ENCODE data around the gene CLDN9.

DNA sequence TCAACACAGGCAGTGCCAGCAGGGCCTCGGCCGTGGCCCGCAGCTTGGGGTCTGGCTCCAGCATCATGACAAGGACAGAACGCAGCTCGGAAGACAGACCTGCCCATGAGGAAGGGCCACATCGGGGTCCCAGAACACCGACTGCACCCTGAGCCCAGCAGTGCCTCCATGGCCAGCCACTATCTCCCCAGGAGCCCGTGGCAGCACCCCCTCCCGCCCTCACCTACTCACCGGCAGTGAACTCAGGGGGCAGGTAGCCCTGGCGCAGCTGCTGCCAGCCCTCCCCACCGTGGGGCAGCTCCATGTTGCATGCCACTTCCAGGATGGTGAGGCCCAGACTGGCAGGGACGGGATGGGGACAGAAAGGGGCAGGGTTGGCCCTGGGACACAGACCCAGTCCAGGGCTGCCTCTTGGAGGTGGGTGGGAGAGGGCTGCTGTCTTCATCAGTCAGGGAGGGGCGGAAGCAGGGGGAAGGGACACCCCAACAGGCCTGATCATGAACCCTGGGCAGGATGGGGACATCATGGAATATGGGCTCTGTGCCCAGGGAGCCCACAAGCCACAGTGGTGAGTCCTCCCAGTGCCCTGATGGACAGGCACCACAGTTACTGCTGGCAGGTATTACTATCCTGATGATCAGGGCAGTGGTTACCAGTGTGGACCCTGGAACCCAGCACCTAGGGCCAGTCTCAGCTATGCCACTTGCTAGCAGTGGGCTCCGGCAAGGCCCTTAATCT, 38.2 kb upstream of the CLDN9 start:
- TF ChIP-seq EZH2 (IDR thresholded peaks at IDR 0.05; ENCODE audit: borderline replicate concordance) (no peak), EZH2phosphoT487 (IDR thresholded peaks at IDR 0.05; ENCODE audit: low read depth, severe bottlenecking, unreplicated experiment) (no peak)
- TF ChIP-seq, protein P1, sequence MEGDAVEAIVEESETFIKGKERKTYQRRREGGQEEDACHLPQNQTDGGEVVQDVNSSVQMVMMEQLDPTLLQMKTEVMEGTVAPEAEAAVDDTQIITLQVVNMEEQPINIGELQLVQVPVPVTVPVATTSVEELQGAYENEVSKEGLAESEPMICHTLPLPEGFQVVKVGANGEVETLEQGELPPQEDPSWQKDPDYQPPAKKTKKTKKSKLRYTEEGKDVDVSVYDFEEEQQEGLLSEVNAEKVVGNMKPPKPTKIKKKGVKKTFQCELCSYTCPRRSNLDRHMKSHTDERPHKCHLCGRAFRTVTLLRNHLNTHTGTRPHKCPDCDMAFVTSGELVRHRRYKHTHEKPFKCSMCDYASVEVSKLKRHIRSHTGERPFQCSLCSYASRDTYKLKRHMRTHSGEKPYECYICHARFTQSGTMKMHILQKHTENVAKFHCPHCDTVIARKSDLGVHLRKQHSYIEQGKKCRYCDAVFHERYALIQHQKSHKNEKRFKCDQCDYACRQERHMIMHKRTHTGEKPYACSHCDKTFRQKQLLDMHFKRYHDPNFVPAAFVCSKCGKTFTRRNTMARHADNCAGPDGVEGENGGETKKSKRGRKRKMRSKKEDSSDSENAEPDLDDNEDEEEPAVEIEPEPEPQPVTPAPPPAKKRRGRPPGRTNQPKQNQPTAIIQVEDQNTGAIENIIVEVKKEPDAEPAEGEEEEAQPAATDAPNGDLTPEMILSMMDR (IDR thresholded peaks at IDR 0.05; ENCODE audit: poor library complexity): no peak
